Nucleus accumbens (tissue), 56 donors: ENCODE data around the gene HOXB8.

ENCODE experiments used
- DNase-seq, 56 donors: peaks; one replicate each; lab custom pipeline; 2025; lab: John Stamatoyannopoulos, UW

Gene HOXB8

GRCh38 chr17:48639136-48639535 lies 24.0 kb upstream of the HOXB8 start:
- DNase-seq: no peak

DNA sequence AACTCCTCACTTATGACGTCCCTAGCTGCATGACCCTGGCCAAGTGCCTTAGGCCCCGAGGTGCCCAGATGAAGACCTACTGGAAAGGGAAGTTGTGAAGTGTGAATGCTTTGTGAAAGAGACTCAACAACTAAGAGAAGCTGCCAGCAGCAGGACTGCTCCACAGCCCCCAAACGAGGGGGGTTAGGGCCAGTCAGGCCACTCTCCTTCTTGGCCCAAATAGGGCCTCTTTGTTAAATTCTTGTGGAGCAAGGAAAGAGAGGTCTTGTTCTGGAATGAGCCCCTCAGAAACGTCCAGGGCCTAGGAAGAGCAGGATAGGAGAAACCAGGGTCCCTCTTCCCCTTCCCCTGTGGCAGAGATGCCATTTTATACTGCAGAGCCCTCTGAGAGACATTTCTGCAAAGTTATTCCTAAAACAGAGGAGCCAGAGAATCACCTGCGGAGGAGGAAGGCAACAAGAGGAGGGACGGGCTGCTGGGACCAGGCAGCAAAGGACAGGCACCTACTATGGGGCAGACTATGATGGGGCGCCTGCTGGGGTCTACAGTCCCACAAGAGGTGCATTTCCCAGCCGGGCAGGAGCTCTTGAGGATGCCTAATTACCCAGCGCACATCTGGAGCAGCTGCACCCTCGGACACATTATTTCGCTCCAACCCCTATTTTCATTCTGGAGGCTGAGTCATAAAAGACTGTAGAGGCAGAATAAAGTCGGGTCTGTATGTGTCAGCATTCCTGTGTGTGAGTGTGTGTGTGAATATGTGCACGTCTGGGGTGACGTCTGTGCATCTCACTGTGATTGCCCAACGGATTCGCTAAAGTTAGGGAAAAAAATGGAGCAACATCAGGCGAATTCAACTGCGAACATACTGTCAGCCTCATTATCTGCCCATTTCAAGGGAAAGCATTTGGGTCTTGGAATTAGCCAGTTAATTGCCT lies 22.5 kb upstream of the HOXB8 start:
- no peak for DNase-seq

GRCh38 chr17:48636177-48637018 lies 21.3 kb upstream of the HOXB8 start:
- peak in 7 of 56 donors; percentile 5 to 34 (median 7) for DNase-seq

DNA sequence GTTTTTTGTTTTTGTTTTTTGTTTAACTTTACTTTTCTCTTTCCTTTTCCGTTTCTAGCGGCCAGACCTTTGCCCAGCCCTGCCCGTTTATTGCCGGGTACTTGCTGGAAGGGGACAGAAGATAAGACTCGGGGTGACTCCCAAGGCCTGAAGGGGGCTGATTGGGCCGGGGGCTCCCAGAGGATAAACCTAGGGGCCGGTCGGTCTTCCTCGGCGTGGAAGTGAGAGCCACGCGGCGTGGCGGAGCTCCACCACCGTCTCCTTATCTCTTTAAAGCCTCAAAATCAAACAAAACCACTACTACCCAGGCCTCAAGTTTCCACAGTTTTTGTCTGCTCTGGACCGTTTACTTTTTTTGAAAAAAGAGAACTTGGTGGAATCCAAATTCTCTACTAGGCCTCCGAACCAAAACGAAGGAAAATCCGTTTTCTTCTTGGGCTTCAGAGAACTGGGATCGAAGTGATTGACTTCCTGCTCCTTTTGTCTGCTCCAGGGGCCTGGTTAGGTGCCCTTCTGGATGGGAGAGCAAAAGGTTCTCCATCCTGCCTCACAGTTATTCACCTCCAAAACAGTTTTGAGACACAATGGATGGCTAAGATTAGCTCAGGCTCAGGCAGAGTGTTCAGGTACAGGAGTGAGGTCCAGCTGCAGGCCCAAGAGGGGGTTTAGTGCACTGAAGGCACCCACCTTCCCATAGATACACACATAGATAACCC lies 19.6 kb upstream of the HOXB8 start:
- DNase-seq: no peak

DNA sequence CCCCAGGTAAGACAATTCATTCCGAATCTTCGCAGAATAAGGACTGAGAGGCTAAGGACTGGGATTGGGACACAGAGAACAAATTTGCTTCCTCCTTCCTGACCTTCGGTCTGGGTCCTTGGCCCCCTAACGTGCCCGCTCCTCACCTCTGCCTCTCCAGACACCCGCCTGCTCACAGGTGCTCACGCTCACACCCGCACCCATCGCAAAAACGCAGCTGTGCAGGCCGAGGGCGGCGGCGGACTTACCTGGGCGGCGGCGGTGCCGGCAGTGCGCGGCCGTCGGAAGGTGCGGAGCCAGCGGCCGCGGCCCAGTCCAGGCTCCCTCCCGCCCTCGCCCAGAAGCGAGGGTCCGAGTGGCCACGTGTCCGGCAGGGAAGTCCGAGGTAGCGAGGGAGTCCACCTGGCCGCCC lies 18.2 kb upstream of the HOXB8 start:
- DNase-seq: no peak

DNA sequence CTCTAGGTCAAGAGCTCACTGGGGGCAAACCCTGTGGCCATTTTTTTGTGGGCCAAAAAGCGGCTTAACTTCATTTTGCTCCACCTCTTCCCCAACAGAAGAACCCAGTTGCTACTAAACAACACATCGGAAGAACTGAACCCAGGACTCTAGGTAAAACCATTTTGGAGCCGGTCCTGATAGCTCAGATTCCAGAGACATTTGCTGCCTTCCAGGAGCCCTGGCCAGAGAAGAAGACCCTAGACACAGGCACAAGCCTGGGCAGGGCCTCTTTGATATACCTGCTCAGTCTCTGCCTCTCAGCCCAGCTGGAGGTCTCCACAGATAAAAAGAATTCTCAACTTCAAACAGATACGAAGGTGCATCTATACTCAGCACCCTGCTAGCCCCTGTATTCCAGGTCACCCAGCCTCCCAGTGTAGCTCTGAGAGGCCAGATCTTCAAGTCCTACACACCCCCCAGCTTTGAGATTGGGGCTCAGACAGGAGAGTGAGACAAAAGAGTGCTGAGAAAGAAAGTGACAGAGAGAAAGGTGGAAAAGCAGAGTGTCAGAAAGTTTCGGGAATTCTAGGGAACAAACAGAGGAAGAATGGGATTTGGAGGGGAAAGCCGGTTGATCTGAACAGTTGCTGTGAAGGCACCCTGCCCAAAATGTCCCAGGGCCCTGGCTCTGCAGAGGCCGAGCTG lies 17.6 kb upstream of the HOXB8 start:
- no peak for DNase-seq

DNA sequence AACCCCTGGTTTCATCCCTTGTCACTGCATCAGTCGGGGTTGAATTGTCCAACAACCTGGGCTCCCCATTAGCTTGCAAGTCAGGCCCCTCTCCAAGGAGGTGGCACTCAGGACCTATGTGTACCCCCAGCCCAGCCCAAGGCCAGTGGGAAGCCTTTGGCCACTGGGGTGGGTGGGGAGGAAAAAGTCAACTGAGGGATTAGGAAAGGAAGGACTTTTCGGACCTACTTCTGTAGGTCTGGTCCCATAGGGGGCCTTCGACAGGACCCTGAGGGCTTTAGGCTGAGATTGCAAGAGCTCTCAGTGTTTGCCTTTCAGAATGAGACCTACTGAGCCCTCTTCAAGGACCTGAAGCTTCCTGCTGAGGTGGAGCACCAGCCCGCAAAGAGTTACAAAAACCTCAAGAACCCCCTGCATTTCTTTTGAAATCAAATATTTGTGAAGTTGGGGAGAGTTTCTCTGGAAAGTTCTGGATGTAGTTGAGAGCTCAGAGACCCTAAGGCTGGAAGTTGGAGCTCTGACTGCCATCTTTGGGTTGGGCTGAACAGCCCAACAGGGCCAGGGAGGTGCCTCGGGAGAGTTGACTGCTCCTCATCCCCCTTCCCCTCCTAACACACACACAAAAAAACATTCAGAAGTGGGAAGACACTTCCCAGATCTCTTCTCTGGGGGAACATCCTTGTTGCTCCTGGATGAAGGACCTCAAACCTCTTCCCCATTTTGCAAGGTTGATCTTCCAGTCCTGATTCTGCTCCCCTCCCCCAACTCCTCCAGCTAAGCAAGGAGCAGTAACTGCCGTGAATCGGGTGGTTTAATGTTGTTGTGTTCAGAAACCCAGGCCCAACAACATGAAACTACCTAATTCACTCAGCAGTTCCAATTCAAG lies 16.8 kb upstream of the HOXB8 start:
- DNase-seq: no peak

- no peak for DNase-seq
Measured at GRCh38 chr17:48630925-48631692, 16.0 kb upstream of the HOXB8 start.

- no peak for DNase-seq
Measured at GRCh38 chr17:48630009-48630924, 15.2 kb upstream of the HOXB8 start.

DNA sequence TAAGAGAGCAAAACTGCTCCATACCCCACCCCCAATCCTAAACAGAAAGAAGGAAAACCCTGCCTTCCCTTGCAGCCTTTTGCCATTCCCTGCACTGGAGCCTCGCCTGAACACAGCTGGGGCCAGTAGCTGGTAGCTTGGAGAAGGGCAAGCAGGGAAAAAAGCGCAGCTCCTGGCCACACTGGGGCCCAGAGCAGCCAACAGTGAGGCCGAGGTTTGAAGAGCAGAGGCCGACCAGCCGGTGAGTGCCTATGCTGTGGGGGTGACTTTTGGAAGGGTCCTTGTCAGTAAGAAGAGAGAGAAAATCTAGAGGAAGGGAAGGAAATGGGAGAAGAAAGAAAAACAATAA lies 14.3 kb upstream of the HOXB8 start:
- no peak for DNase-seq

DNA sequence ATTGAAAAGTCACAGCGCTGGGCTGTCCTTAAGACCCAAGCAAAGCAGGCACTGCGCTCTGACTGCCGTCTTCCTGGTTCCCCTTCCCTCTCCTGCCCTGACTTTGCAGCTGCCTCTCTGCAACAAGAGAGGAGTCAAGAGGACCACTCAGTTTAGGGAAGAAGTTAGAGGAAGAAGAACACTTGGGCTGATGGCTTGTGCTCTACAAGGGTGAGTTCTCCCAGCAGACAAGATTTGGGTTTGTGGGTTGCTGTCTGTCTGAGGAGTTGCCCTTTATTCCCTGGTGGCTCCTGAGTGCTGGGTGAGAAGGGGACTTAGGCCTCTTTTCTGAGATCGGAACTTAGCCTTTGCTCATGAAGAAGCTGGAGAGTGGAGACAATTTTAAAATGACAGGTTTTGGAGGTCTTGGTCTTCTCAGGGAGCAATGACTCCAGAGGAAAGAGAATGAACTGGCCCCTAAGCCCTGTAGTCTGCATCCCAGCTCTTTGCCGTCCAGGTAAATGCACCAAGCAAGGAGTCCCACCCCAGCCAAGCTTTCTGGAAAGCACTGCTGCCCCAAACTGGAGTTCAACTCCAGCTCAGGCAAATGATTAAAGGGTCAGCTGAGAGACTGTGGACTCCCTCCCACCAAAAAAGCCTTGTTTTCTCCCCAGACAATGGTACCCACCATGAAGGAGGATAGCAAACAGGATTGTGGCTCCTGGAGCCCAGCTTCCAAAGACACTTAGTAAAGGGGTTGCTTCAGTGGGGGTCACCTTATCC lies 13.7 kb upstream of the HOXB8 start:
- DNase-seq: no peak

GRCh38 chr17:48627623-48628521 lies 12.8 kb upstream of the HOXB8 start:
- no peak for DNase-seq

DNA sequence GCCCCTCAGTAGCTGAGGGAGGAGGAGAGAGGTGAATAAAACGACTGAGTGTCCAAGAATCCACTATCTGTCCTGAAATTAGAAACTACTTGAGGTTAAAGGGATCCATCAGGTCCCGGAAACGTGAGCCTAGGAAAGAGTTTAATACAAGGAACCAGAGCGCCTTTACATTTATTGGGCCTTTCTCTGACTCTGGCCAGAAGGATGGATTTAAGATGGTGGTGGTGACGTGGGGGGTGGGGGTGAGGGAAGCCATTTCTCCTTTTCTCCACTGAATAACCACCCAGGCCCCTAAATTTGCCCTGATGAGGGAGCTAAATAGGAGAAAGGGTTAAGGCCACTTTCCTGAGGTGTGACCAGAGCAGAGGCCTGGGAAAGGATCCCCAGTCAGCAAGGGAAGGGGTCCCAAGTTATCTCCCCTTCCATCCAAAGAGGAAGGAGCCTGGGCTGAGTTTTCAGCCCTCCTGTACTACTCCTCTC lies 12.1 kb upstream of the HOXB8 start:
- DNase-seq: no peak

GRCh38 chr17:48626245-48627117 lies 11.4 kb upstream of the HOXB8 start, which contains the start of gene HOXB9:
HOXB9 (minus strand) TSS chr17:48626358; CDS start chr17:48626269, 89 bp downstream.
- no peak for DNase-seq
